Gastrocnemius medialis (tissue), 4 donors: ENCODE data around the gene C4B.
"Not testable (repeated sequence)": the region's sequence is repeated elsewhere in the genome, so short reads cannot be mapped to it uniquely, and the experiment has no call there.

Experiments
- POLR2A ChIP-seq, 2 donors: fragments of 450-650 bp; IDR thresholded peaks; one replicate each; pipeline ENCODE4 v1.6.1; 2017; ENCODE audit warnings: antibody characterized with exemption in 2 of 2, mild to moderate bottlenecking in 2 of 2, moderate library complexity in 2 of 2
- TF ChIP-seq, protein P1 (sequence below), 5 experiments: fragments of 450-650 bp in 3 of 5; fragments of 200-600 bp in 2 of 5; sonication (generic) in 2 of 5; IDR thresholded peaks in 4 of 5; conservative IDR thresholded peaks in 1 of 5; 1 replicate in 4 of 5; 2 replicates in 1 of 5; pipeline ENCODE4 v1.5.1; 2016 to 2019; ENCODE audit warnings: antibody characterized with exemption in 5 of 5, mild to moderate bottlenecking in 3 of 5, moderate library complexity in 3 of 5

DNA sequence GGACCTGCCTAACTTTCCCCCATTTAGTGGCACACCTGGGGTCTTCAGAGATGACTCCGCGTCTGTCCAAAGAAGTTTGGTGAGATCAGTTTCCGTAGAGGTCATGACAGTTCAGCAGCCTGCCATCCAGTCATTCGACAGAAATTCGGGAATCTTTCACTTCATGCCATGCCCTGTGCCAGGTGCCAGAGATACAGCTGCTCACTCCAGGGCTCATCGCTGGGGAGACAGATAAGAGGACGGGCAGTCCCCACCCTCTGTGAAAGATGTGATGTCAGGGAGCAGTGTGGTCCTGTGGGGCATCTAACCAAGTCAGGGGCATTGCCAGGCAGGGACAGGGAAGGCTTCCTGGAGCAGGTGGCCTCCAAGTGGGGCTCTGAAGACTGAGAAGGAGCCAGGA is 11.3 kb upstream of the C4B start:
- TF ChIP-seq, protein P1, sequence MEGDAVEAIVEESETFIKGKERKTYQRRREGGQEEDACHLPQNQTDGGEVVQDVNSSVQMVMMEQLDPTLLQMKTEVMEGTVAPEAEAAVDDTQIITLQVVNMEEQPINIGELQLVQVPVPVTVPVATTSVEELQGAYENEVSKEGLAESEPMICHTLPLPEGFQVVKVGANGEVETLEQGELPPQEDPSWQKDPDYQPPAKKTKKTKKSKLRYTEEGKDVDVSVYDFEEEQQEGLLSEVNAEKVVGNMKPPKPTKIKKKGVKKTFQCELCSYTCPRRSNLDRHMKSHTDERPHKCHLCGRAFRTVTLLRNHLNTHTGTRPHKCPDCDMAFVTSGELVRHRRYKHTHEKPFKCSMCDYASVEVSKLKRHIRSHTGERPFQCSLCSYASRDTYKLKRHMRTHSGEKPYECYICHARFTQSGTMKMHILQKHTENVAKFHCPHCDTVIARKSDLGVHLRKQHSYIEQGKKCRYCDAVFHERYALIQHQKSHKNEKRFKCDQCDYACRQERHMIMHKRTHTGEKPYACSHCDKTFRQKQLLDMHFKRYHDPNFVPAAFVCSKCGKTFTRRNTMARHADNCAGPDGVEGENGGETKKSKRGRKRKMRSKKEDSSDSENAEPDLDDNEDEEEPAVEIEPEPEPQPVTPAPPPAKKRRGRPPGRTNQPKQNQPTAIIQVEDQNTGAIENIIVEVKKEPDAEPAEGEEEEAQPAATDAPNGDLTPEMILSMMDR (IDR thresholded peaks at IDR 0.05 in 4 of 5, conservative IDR thresholded peaks at IDR 0.05 in 1 of 5) = not testable (repeated sequence)
- TF ChIP-seq POLR2A (IDR thresholded peaks at IDR 0.05) = not testable (repeated sequence)
